Erythroblast (primary cell): ENCODE measurements around the gene LGALS14.
"Not testable (repeated sequence)": the region's sequence is repeated elsewhere in the genome, so short reads cannot be mapped to it uniquely, and the experiment has no call there.

Experiments used
- DNase-seq, 2 experiments: peaks; one replicate each; lab custom pipeline; 2025; lab: John Stamatoyannopoulos, UW
- GATA1 ChIP-seq: IDR thresholded peaks from 2 replicates; pipeline ENCODE4 v1.6.1; 2011; ENCODE audit warnings: low read depth, mild to moderate bottlenecking, control low read depth, low read length, moderate library complexity
- POLR2A ChIP-seq: IDR thresholded peaks from 2 replicates; pipeline ENCODE4 v1.6.1; 2011; ENCODE audit warnings: mild to moderate bottlenecking, low read length

LGALS14 gene

GRCh38 chr19:39704181-39705044 is at the start of gene LGALS14:
Gene LGALS14, plus strand, starts transcription at chr19:39704481. Its CDS starts 48 bp downstream, at chr19:39704529.
- no peak for DNase-seq
- TF ChIP-seq GATA1 (no peak), POLR2A (no peak)

- TF ChIP-seq GATA1 (no peak), POLR2A (no peak)
Observed at GRCh38 chr19:39655613-39656012, 48.7 kb upstream of the LGALS14 start, which contains the start of gene LGALS16. Gene LGALS16, plus strand, starts transcription at chr19:39655913. Its CDS starts 49 bp downstream, at chr19:39655962.

GRCh38 chr19:39659791-39660190 is 44.5 kb upstream of the LGALS14 start:
- no peak for DNase-seq
- TF ChIP-seq GATA1 (no peak), POLR2A (no peak)

More at GRCh38 chr19:39655613-39656012, 48.7 kb upstream of the LGALS14 start, which contains the start of gene LGALS16:
- DNase-seq, result no peak

- DNase-seq, result no peak
- TF ChIP-seq GATA1 (no peak), POLR2A (no peak)
Observed at GRCh38 chr19:39660661-39661060, 43.6 kb upstream of the LGALS14 start.

GRCh38 chr19:39661565-39661964 is 42.7 kb upstream of the LGALS14 start:
- DNase-seq, result no peak
- no peak for TF ChIP-seq GATA1
- no peak for TF ChIP-seq POLR2A

- not testable (repeated sequence) for DNase-seq
Observed at GRCh38 chr19:39669860-39670259, 34.4 kb upstream of the LGALS14 start.

GRCh38 chr19:39670998-39671397 is 33.3 kb upstream of the LGALS14 start:
- no peak for TF ChIP-seq GATA1
- TF ChIP-seq POLR2A, result no peak
- DNase-seq, result no peak

GRCh38 chr19:39671739-39672363 is 32.4 kb upstream of the LGALS14 start:
- peak; percentile 22 to 43 for DNase-seq

GRCh38 chr19:39672473-39672872 is 31.8 kb upstream of the LGALS14 start:
- TF ChIP-seq POLR2A (no peak), GATA1 (no peak)
- no peak for DNase-seq

More at GRCh38 chr19:39671739-39672363, 32.4 kb upstream of the LGALS14 start:
- TF ChIP-seq GATA1, result no peak
- TF ChIP-seq POLR2A, result no peak

GRCh38 chr19:39673862-39674261 is 30.4 kb upstream of the LGALS14 start:
- DNase-seq, result not testable (repeated sequence)

- DNase-seq, result peak in 1 of 2 experiments; percentile 12
- TF ChIP-seq GATA1, result no peak
- no peak for TF ChIP-seq POLR2A
Observed at GRCh38 chr19:39676004-39676403, 28.3 kb upstream of the LGALS14 start.

GRCh38 chr19:39677961-39678889 is 26.1 kb upstream of the LGALS14 start:
- DNase-seq, result no peak
- TF ChIP-seq POLR2A (no peak), GATA1 (no peak)

- DNase-seq, result no peak
- TF ChIP-seq GATA1, result no peak
Observed at GRCh38 chr19:39679056-39679790, 25.1 kb upstream of the LGALS14 start.
